GM12878 (cell line): ENCODE measurements around the gene ITIH5. TPM values are rescaled to one million over a fixed set of nuclear protein-coding genes. Genes with fewer than 3 reads are reported as not detected.

Experiments used
- ATAC-seq: fragments of 200-7000 bp; cut with Tn5 transposase; 3 replicates; pipeline ENCODE4 v1.9.1; 2020; ENCODE audit warnings: mild to moderate bottlenecking, moderate library complexity
- BruUV-seq: library from RNA; stranded (reverse); fragments of 400-500 nt; replicated peaks from 2 replicates; lab custom pipeline; 2021; lab: Mats Ljungman, UMichigan
- CTCF ChIA-PET: fragments of 300-600 bp; sonication (Branson Sonifier 250); formaldehyde crosslinking; extraction: SDS; loops from one replicate; lab custom pipeline; 2021; ENCODE audit warnings: inconsistent platforms; lab: Yijun Ruan, JAX
- POLR2A ChIA-PET: fragments of 350-600 bp; formaldehyde crosslinking; extraction: SDS; loops from one replicate; lab custom pipeline; 2021; ENCODE audit warnings: inconsistent platforms; lab: Charles Lee
- RAD21 ChIA-PET: fragments of 300-600 bp; sonication (Branson Sonifier 250); formaldehyde crosslinking; loops from one replicate; lab custom pipeline; 2023; ENCODE audit warnings: antibody characterized with exemption; ENCODE audit not compliant: unreplicated experiment; lab: Charles Lee
- SMC1A ChIA-PET: fragments of 300-600 bp; sonication (Branson Sonifier 250); formaldehyde crosslinking; loops from one replicate; lab custom pipeline; 2023; ENCODE audit not compliant: unreplicated experiment, uncharacterized antibody; lab: Charles Lee
- DNase-seq: peaks from one replicate; pipeline ENCODE4 v3.0.0-alpha.2; 2011; ENCODE audit warnings: low read depth, low spot score
- FAIRE-seq: peaks from 3 replicates; lab custom pipeline; 2011; peaks lifted over from hg19 to GRCh38; lab: Jason Lieb, UNC
- H2AFZ ChIP-seq: 2 replicates; pipeline ENCODE4 v1.6.0; 2011; ENCODE audit warnings: low read depth, low read length, control low read depth; ENCODE audit not compliant: control insufficient read depth
- H3K27ac ChIP-seq: 2 replicates; pipeline ENCODE4 v1.5.1; 2011; ENCODE audit warnings: control low read depth; ENCODE audit not compliant: control insufficient read depth, insufficient read depth
- H3K27me3 ChIP-seq, 2 experiments: replicated peaks in 1 of 2; 2 replicates each; pipeline versions ENCODE4 v1.6.0 to v1.6.1; 2011; ENCODE audit warnings: low read length in 1 of 2; ENCODE audit not compliant: control insufficient read depth in 2 of 2, insufficient read depth in 2 of 2
- H3K36me3 ChIP-seq, 2 experiments: 2 replicates each; pipeline ENCODE4 v1.5.1; 2011; ENCODE audit warnings: low read length in 1 of 2; ENCODE audit not compliant: control insufficient read depth in 2 of 2, insufficient read depth in 2 of 2
- H3K4me1 ChIP-seq: 2 replicates; pipeline ENCODE4 v1.6.1; 2011; ENCODE audit warnings: mild to moderate bottlenecking, low read length, moderate library complexity, mixed read lengths; ENCODE audit not compliant: control insufficient read depth, insufficient read depth
- H3K4me2 ChIP-seq: 2 replicates; pipeline ENCODE4 v1.6.0; 2011; ENCODE audit warnings: control low read depth; ENCODE audit not compliant: control insufficient read depth, insufficient read depth
- H3K4me3 ChIP-seq: fragments of 200-600 bp; sonication (generic); 2 replicates; pipeline ENCODE4 v1.5.1; 2016
- H3K79me2 ChIP-seq: 2 replicates; pipeline ENCODE4 v1.6.0; 2011; ENCODE audit warnings: low read length; ENCODE audit not compliant: control insufficient read depth, insufficient read depth
- H3K9ac ChIP-seq: 2 replicates; pipeline ENCODE4 v1.8.0; 2011; ENCODE audit warnings: low read length, control low read depth, mixed read lengths; ENCODE audit not compliant: control insufficient read depth, insufficient read depth
- H3K9me3 ChIP-seq: replicated peaks from 3 replicates; pipeline ENCODE4 v1.5.1; 2011; ENCODE audit warnings: mild to moderate bottlenecking, low read length; ENCODE audit not compliant: control insufficient read depth, insufficient read depth
- H4K20me1 ChIP-seq: 2 replicates; pipeline ENCODE4 v1.6.0; 2011; ENCODE audit not compliant: control insufficient read depth, insufficient read depth
- ATF7 ChIP-seq: fragments of 450-650 bp; IDR thresholded peaks from 2 replicates; pipeline ENCODE4 v1.6.1; 2016; ENCODE audit warnings: low read depth, mild to moderate bottlenecking
- CREM ChIP-seq: IDR thresholded peaks from 2 replicates; pipeline ENCODE4 v1.6.1; 2014; ENCODE audit warnings: antibody characterized with exemption, low read depth
- CTCF ChIP-seq, 3 experiments: IDR thresholded peaks in 2 of 3; conservative IDR thresholded peaks in 1 of 3; 2 replicates each; pipeline ENCODE4 v1.5.1; 2011; ENCODE audit warnings: low read depth in 3 of 3, low read length in 3 of 3, mild to moderate bottlenecking in 3 of 3, control low read depth in 2 of 3, moderate library complexity in 2 of 3, inconsistent platforms in 1 of 3, mixed read lengths in 1 of 3; ENCODE audit not compliant: control insufficient read depth in 2 of 3, insufficient read depth in 1 of 3; ENCODE audit errors: extremely low read depth in 1 of 3
- MLLT1 ChIP-seq: fragments of 450-650 bp; IDR thresholded peaks from 2 replicates; pipeline ENCODE4 v1.6.1; 2016; ENCODE audit warnings: mild to moderate bottlenecking
- NR2C2 ChIP-seq: IDR thresholded peaks from 2 replicates; pipeline ENCODE4 v1.6.1; 2011; ENCODE audit warnings: borderline replicate concordance, low read depth; ENCODE audit not compliant: control insufficient read depth, insufficient read length
- SKIL ChIP-seq: fragments of 450-650 bp; IDR thresholded peaks from 2 replicates; pipeline ENCODE4 v1.6.1; 2017; ENCODE audit warnings: mild to moderate bottlenecking, low read depth, inconsistent platforms; ENCODE audit not compliant: poor library complexity, severe bottlenecking
- TCF3 ChIP-seq: IDR thresholded peaks from 2 replicates; pipeline ENCODE4 v1.6.1; 2012; ENCODE audit warnings: low read depth, mild to moderate bottlenecking, low read length, borderline replicate concordance; ENCODE audit not compliant: insufficient read depth
- ZNF592 ChIP-seq: fragments of 450-650 bp; IDR thresholded peaks from 2 replicates; pipeline ENCODE4 v1.6.1; 2017; ENCODE audit warnings: mild to moderate bottlenecking, moderate library complexity
- WGBS: methylation state at CpG from one replicate; pipeline ENCODE4 v1.1.6; 2016; ENCODE audit warnings: low lambda C conversion rate; ENCODE audit not compliant: insufficient replicate concordance, insufficient coverage; ENCODE audit errors: missing lambda C conversion rate; 5-methylcytosine and 5-hydroxymethylcytosine counted together
- in situ Hi-C: fragments of 300-500 bp; cut with MboI; formaldehyde crosslinking; loops from 9 replicates; pipeline ENCODE4 v1.14.3; 2018; ENCODE audit warnings: mixed read lengths
- intact Hi-C: fragments of 100-400 bp; cut with micrococcal nuclease; formaldehyde crosslinking; loops from one replicate; pipeline ENCODE4 v1.14.2; 2022; ENCODE audit not compliant: unreplicated experiment
- polyA plus RNA-seq, 11 experiments: library from polyadenylated mRNA; depleted of rRNA in 4 of 11; unstranded in 6 of 11; stranded (reverse) in 5 of 11; fragments of >200 nt; fragmentation: Nextera tagmentation in 4 of 11; fragmentation: Illumina TruSeq in 1 of 11; extraction: Ambion mirVana in 4 of 11; extraction: Trizol in 1 of 11; gene quantifications; 1 replicate in 1 of 11; 2 replicates in 10 of 11; pipeline versions ENCODE4 v1.2.1 to v1.2.3, GENCODE V29; 2011 to 2016; ENCODE audit warnings: inconsistent platforms in 2 of 11, missing spikeins in 2 of 11, low read depth in 1 of 11
- total RNA-seq, 4 experiments: library from RNA; depleted of rRNA in 3 of 4; stranded (reverse); fragments of >200 nt in 3 of 4; fragmentation: Illumina TruSeq in 1 of 4; extraction: Trizol in 1 of 4; gene quantifications; 2 replicates each; pipeline versions ENCODE4 v1.2.1 to v1.2.3, GENCODE V29; 2013 to 2021

The ITIH5 gene
- total and polyA plus RNA-seq, 10 of the 15 experiments (the other 5 are each of a cell fraction or from before 2014, with no cell fraction given) = 0.14 to 0.43 (median 0.21) TPM; not detected in 7

- H3K27ac ChIP-seq = no peak overlapping the region; the same call in 1 of the 2 replicates
- no peaks in the 10 kb centered on the region for H3K36me3 ChIP-seq
- H2AFZ ChIP-seq = peak overlapping the region; percentile 54
- BruUV-seq = no TSS peak
- H3K27me3 ChIP-seq = peaks cover 0 to 6% of the 10 kb centered on the region in 2 experiments; a peak in 1 of 4 replicates
- peaks cover 13% of the 10 kb centered on the region for H3K4me1 ChIP-seq
- ChIA-PET SMC1A (interaction anchor here (0.6 to 3.8 kb wide), 59 partner anchors 9 to 1685 kb away, joined by 3 to 51 read pairs (median 4); partner anchors contain the start of gene SFMBT2), RAD21 (interaction anchor here (0.6 to 4.5 kb wide), 60 partner anchors 9 to 1786 kb away, joined by 3 to 109 read pairs (median 4); partner anchors contain the start of genes ATP5F1C, KIN, SFMBT2 and TAF3), CTCF (interaction anchor here (0.6 to 5.1 kb wide), 98 partner anchors 10 to 1945 kb away, joined by 3 to 187 read pairs (median 4); partner anchors contain the start of genes ATP5F1C, KIN, SFMBT2 and TAF3), POLR2A (interaction anchor here (0.5 to 1.0 kb wide), 4 partner anchors 9 to 738 kb away, joined by 3 to 8 read pairs (median 4); no protein-coding TSS in a partner anchor)
- H4K20me1 ChIP-seq = no peaks in the 10 kb centered on the region
- no peak overlapping the region for H3K9ac ChIP-seq
- intact Hi-C loops (loop anchor here (1.0 to 10.0 kb wide), 8 partner anchors 53 to 1777 kb away; partner anchors contain the start of genes ATP5F1C and KIN), in situ Hi-C loops (loop anchor here (5.0 to 10.0 kb wide), 2 partner anchors 1689 to 1777 kb away; no protein-coding TSS in a partner anchor)
- H3K4me2 ChIP-seq = peak overlapping the region; percentile 67
- H3K4me3 ChIP-seq = no peak overlapping the region
- DNase-seq = peak; percentile 64
- peak; percentile 78 for ATAC-seq
- peak; percentile 98 for FAIRE-seq
- WGBS = 19% methylated on average over 16 of the region's 16 CpGs
- H3K9me3 ChIP-seq = no peaks in the 10 kb centered on the region; the same call in 2 of the 3 replicates
- no peaks in the 10 kb centered on the region for H3K79me2 ChIP-seq
- TF ChIP-seq CREM (peak; percentile 31; the same call in 1 of the 2 replicates), ATF7 (peak; percentile 81), SKIL (peak; percentile 73), CTCF (IDR thresholded peaks at IDR 0.05 in 2 of 3, conservative IDR thresholded peaks at IDR 0.05 in 1 of 3; ENCODE audit: control insufficient read depth in 2 of 3, extremely low read depth in 1 of 3, insufficient read depth in 1 of 3, low read depth in 3 of 3, low read length in 3 of 3) (peak; percentile 69 to 93 (median 81)), NR2C2 (no peak), TCF3 (no peak), MLLT1 (peak; percentile 51; the same call in 1 of the 2 replicates), ZNF592 (0 out of 2 replicates have a peak, but pooled peaks have one; percentile 24)
These were observed 141.3 kb downstream of the ITIH5 start for GRCh38 chr10:7525314-7526016.
